ENCODE measurements around the gene RGS3.

Gene RGS3

GRCh38 chr9:113616621-113617496, 153.3 kb downstream of the RGS3 start:
- no peak for DNase-seq (ENCODE audit: low read depth)
- H3K4me3 ChIP-seq (ENCODE audit: low read depth, low read length): no peak overlapping the region
- no peak for TF ChIP-seq CTCF (conservative IDR thresholded peaks at IDR 0.05; ENCODE audit: low read depth, low read length)

GRCh38 chr9:113617550-113617949, 154.0 kb downstream of the RGS3 start:
- H3K4me3 ChIP-seq (ENCODE audit: low read depth, low read length): no peak overlapping the region
- DNase-seq (ENCODE audit: low read depth): no peak
- TF ChIP-seq CTCF (conservative IDR thresholded peaks at IDR 0.05; ENCODE audit: low read depth, low read length): no peak

- TF ChIP-seq CTCF (conservative IDR thresholded peaks at IDR 0.05; ENCODE audit: low read depth, low read length): no peak
- DNase-seq (ENCODE audit: low read depth): no peak
- H3K4me3 ChIP-seq (ENCODE audit: low read depth, low read length): no peak overlapping the region
Observed at GRCh38 chr9:113618836-113619490, 155.4 kb downstream of the RGS3 start.

GRCh38 chr9:113619491-113620376, 156.2 kb downstream of the RGS3 start:
- no peak overlapping the region for H3K4me3 ChIP-seq (ENCODE audit: low read depth, low read length)
- DNase-seq (ENCODE audit: low read depth): no peak
- no peak for TF ChIP-seq CTCF (conservative IDR thresholded peaks at IDR 0.05; ENCODE audit: low read depth, low read length)

- H3K4me3 ChIP-seq (ENCODE audit: low read depth, low read length): no peak overlapping the region
- TF ChIP-seq CTCF (conservative IDR thresholded peaks at IDR 0.05; ENCODE audit: low read depth, low read length): no peak
- peak; percentile 91 for DNase-seq (ENCODE audit: low read depth)
Observed at GRCh38 chr9:113620377-113621161, 157.0 kb downstream of the RGS3 start.

- no peak for TF ChIP-seq CTCF (conservative IDR thresholded peaks at IDR 0.05; ENCODE audit: low read depth, low read length)
- no peak overlapping the region for H3K4me3 ChIP-seq (ENCODE audit: low read depth, low read length)
- DNase-seq (ENCODE audit: low read depth): peak; percentile 87
Observed at GRCh38 chr9:113621309-113621791, 157.8 kb downstream of the RGS3 start.

All from choroid plexus epithelial cell (primary cell).